ENCODE measurements around the gene CYTH2.

The CYTH2 gene

GRCh38 chr19:48448563-48448962, 20.6 kb upstream of the CYTH2 start:
- Histone ChIP-seq H3K27ac (ENCODE audit: low read depth, low read length) (no peak overlapping the region), H3K36me3 (ENCODE audit: control insufficient read depth, insufficient read depth, low read length) (peaks cover 20% of the 10 kb centered on the region), H3K18ac (ENCODE audit: low read length) (no peak overlapping the region), H2AK5ac (ENCODE audit: low read length) (no peak overlapping the region), H3K56ac (ENCODE audit: low read length) (no peak overlapping the region), H4K8ac (ENCODE audit: low read depth, low read length) (no peak overlapping the region), H3K4ac (ENCODE audit: low read depth, low read length) (no peak overlapping the region), H3K4me1 (ENCODE audit: control insufficient read depth, low read depth, low read length) (peaks cover 8% of the 10 kb centered on the region), H3K4me2 (ENCODE audit: low read length) (no peak overlapping the region), H2BK5ac (ENCODE audit: low read length) (no peak overlapping the region), H2BK120ac (ENCODE audit: low read depth, low read length) (no peak overlapping the region), H2BK15ac (replicated peaks; ENCODE audit: low read depth) (no peak overlapping the region), H4K5ac (ENCODE audit: low read length) (no peak overlapping the region), H3K4me3 (ENCODE audit: low read length) (no peak overlapping the region), H3K9ac (ENCODE audit: low read length) (no peak overlapping the region), H3K27me3 (ENCODE audit: insufficient read depth, low read length, poor library complexity) (no peaks in the 10 kb centered on the region), H3K79me1 (ENCODE audit: low read length) (peaks cover 8% of the 10 kb centered on the region), H3K79me2 (ENCODE audit: control insufficient read depth, insufficient read depth, low read length) (peaks cover 7% of the 10 kb centered on the region), H3K23ac (ENCODE audit: low read length) (no peak overlapping the region)
- DNase-seq: no peak
- no CpG with 5 or more reads among the region's 4 CpGs for WGBS (ENCODE audit: extremely low coverage, insufficient coverage, low lambda C conversion rate)

GRCh38 chr19:48450441-48450840, 18.7 kb upstream of the CYTH2 start:
- H3K23ac ChIP-seq (ENCODE audit: low read length): no peak overlapping the region

GRCh38 chr19:48450863-48451262, 18.3 kb upstream of the CYTH2 start:
- Histone ChIP-seq H3K4me3 (ENCODE audit: low read length) (no peak overlapping the region), H3K4me1 (ENCODE audit: control insufficient read depth, low read depth, low read length) (peaks cover 3% of the 10 kb centered on the region), H2BK5ac (ENCODE audit: low read length) (no peak overlapping the region), H4K5ac (ENCODE audit: low read length) (no peak overlapping the region), H3K18ac (ENCODE audit: low read length) (no peak overlapping the region), H4K8ac (ENCODE audit: low read depth, low read length) (no peak overlapping the region), H2AK5ac (ENCODE audit: low read length) (no peak overlapping the region), H3K79me2 (ENCODE audit: control insufficient read depth, insufficient read depth, low read length) (peaks cover 7% of the 10 kb centered on the region), H3K4ac (ENCODE audit: low read depth, low read length) (no peak overlapping the region), H3K27me3 (ENCODE audit: insufficient read depth, low read length, poor library complexity) (no peaks in the 10 kb centered on the region), H2BK120ac (ENCODE audit: low read depth, low read length) (no peak overlapping the region), H3K36me3 (ENCODE audit: control insufficient read depth, insufficient read depth, low read length) (peaks cover 23% of the 10 kb centered on the region), H3K79me1 (ENCODE audit: low read length) (peaks cover 13% of the 10 kb centered on the region), H3K23ac (ENCODE audit: low read length) (no peak overlapping the region), H3K4me2 (ENCODE audit: low read length) (no peak overlapping the region), H3K9ac (ENCODE audit: low read length) (no peak overlapping the region), H3K27ac (ENCODE audit: low read depth, low read length) (no peak overlapping the region), H2BK15ac (replicated peaks; ENCODE audit: low read depth) (no peak overlapping the region), H3K56ac (ENCODE audit: low read length) (no peak overlapping the region)
- DNase-seq: no peak
- no CpG with 5 or more reads among the region's 15 CpGs for WGBS (ENCODE audit: extremely low coverage, insufficient coverage, low lambda C conversion rate)

More at GRCh38 chr19:48450441-48450840, 18.7 kb upstream of the CYTH2 start:
- peaks cover 23% of the 10 kb centered on the region for H3K36me3 ChIP-seq (ENCODE audit: control insufficient read depth, insufficient read depth, low read length)
- H4K8ac ChIP-seq (ENCODE audit: low read depth, low read length): no peak overlapping the region
- H2BK15ac ChIP-seq (replicated peaks; ENCODE audit: low read depth): no peak overlapping the region
- no peak overlapping the region for H3K9ac ChIP-seq (ENCODE audit: low read length)
- H3K27me3 ChIP-seq (ENCODE audit: insufficient read depth, low read length, poor library complexity): no peaks in the 10 kb centered on the region
- no peak overlapping the region for H3K4ac ChIP-seq (ENCODE audit: low read depth, low read length)
- no peak overlapping the region for H3K27ac ChIP-seq (ENCODE audit: low read depth, low read length)
- H2AK5ac ChIP-seq (ENCODE audit: low read length): no peak overlapping the region
- no peak overlapping the region for H3K4me2 ChIP-seq (ENCODE audit: low read length)
- no peak overlapping the region for H4K5ac ChIP-seq (ENCODE audit: low read length)
- DNase-seq: no peak
- peaks cover 7% of the 10 kb centered on the region for H3K79me2 ChIP-seq (ENCODE audit: control insufficient read depth, insufficient read depth, low read length)
- H3K4me1 ChIP-seq (ENCODE audit: control insufficient read depth, low read depth, low read length): peaks cover 3% of the 10 kb centered on the region
- no peak overlapping the region for H3K56ac ChIP-seq (ENCODE audit: low read length)
- no peak overlapping the region for H2BK120ac ChIP-seq (ENCODE audit: low read depth, low read length)
- H3K4me3 ChIP-seq (ENCODE audit: low read length): no peak overlapping the region
- H3K18ac ChIP-seq (ENCODE audit: low read length): no peak overlapping the region
- WGBS (ENCODE audit: extremely low coverage, insufficient coverage, low lambda C conversion rate): no CpG with 5 or more reads among the region's 23 CpGs
- no peak overlapping the region for H2BK5ac ChIP-seq (ENCODE audit: low read length)
- peaks cover 12% of the 10 kb centered on the region for H3K79me1 ChIP-seq (ENCODE audit: low read length)

- Histone ChIP-seq H3K4me1 (ENCODE audit: control insufficient read depth, low read depth, low read length) (peaks cover under 1% of the 10 kb centered on the region), H4K5ac (ENCODE audit: low read length) (no peak overlapping the region), H3K4me2 (ENCODE audit: low read length) (no peak overlapping the region), H3K36me3 (ENCODE audit: control insufficient read depth, insufficient read depth, low read length) (peaks cover 24% of the 10 kb centered on the region), H2AK5ac (ENCODE audit: low read length) (no peak overlapping the region), H3K23ac (ENCODE audit: low read length) (no peak overlapping the region), H3K79me2 (ENCODE audit: control insufficient read depth, insufficient read depth, low read length) (peaks cover 1% of the 10 kb centered on the region), H3K4ac (ENCODE audit: low read depth, low read length) (no peak overlapping the region), H4K8ac (ENCODE audit: low read depth, low read length) (no peak overlapping the region), H3K79me1 (ENCODE audit: low read length) (peaks cover 10% of the 10 kb centered on the region), H3K9ac (ENCODE audit: low read length) (no peak overlapping the region), H3K27me3 (ENCODE audit: insufficient read depth, low read length, poor library complexity) (no peaks in the 10 kb centered on the region), H3K27ac (ENCODE audit: low read depth, low read length) (no peak overlapping the region), H3K4me3 (ENCODE audit: low read length) (no peak overlapping the region), H2BK5ac (ENCODE audit: low read length) (no peak overlapping the region), H3K18ac (ENCODE audit: low read length) (no peak overlapping the region), H2BK15ac (replicated peaks; ENCODE audit: low read depth) (no peak overlapping the region), H3K56ac (ENCODE audit: low read length) (no peak overlapping the region), H2BK120ac (ENCODE audit: low read depth, low read length) (no peak overlapping the region)
- DNase-seq: no peak
- no CpG with 5 or more reads among the region's 12 CpGs for WGBS (ENCODE audit: extremely low coverage, insufficient coverage, low lambda C conversion rate)
These were observed 17.5 kb upstream of the CYTH2 start for GRCh38 chr19:48451624-48452023.

- H3K79me1 ChIP-seq (ENCODE audit: low read length): peaks cover 9% of the 10 kb centered on the region
- no peak overlapping the region for H2BK15ac ChIP-seq (replicated peaks; ENCODE audit: low read depth)
- no peak overlapping the region for H4K5ac ChIP-seq (ENCODE audit: low read length)
- no peak overlapping the region for H2BK5ac ChIP-seq (ENCODE audit: low read length)
- H3K4me1 ChIP-seq (ENCODE audit: control insufficient read depth, low read depth, low read length): no peaks in the 10 kb centered on the region
- no peaks in the 10 kb centered on the region for H3K27me3 ChIP-seq (ENCODE audit: insufficient read depth, low read length, poor library complexity)
- H4K8ac ChIP-seq (ENCODE audit: low read depth, low read length): no peak overlapping the region
- peaks cover 24% of the 10 kb centered on the region for H3K36me3 ChIP-seq (ENCODE audit: control insufficient read depth, insufficient read depth, low read length)
- H3K9ac ChIP-seq (ENCODE audit: low read length): no peak overlapping the region
- H3K27ac ChIP-seq (ENCODE audit: low read depth, low read length): no peak overlapping the region
- H2AK5ac ChIP-seq (ENCODE audit: low read length): no peak overlapping the region
- no peak overlapping the region for H3K56ac ChIP-seq (ENCODE audit: low read length)
- no peaks in the 10 kb centered on the region for H3K79me2 ChIP-seq (ENCODE audit: control insufficient read depth, insufficient read depth, low read length)
- no peak overlapping the region for H3K4ac ChIP-seq (ENCODE audit: low read depth, low read length)
- no peak overlapping the region for H3K18ac ChIP-seq (ENCODE audit: low read length)
- no peak overlapping the region for H3K4me3 ChIP-seq (ENCODE audit: low read length)
- no peak overlapping the region for H2BK120ac ChIP-seq (ENCODE audit: low read depth, low read length)
- no peak overlapping the region for H3K4me2 ChIP-seq (ENCODE audit: low read length)
- H3K23ac ChIP-seq (ENCODE audit: low read length): no peak overlapping the region
- DNase-seq: no peak
- no CpG with 5 or more reads among the region's 33 CpGs for WGBS (ENCODE audit: extremely low coverage, insufficient coverage, low lambda C conversion rate)
These were observed 16.6 kb upstream of the CYTH2 start for GRCh38 chr19:48452289-48453190.
